GM12878 (cell line): ENCODE data around the gene APOBEC2. TPM values are rescaled to one million over a fixed set of nuclear protein-coding genes. Genes with fewer than 3 reads are reported as not detected.

Experiments
- BCL11A ChIP-seq: IDR thresholded peaks from 2 replicates; pipeline ENCODE4 v1.6.1; 2011; ENCODE audit warnings: low read depth, low read length
- BMI1 ChIP-seq: fragments of 450-650 bp; IDR thresholded peaks from 2 replicates; pipeline ENCODE4 v1.6.1; 2016; ENCODE audit warnings: mild to moderate bottlenecking, moderate library complexity, borderline replicate concordance
- DPF2 ChIP-seq: fragments of 450-650 bp; IDR thresholded peaks from 2 replicates; pipeline ENCODE4 v1.6.1; 2017; ENCODE audit warnings: mild to moderate bottlenecking
- ETV6 ChIP-seq, 2 experiments: fragments of 450-650 bp in 1 of 2; IDR thresholded peaks in 1 of 2; conservative IDR thresholded peaks in 1 of 2; 2 replicates each; pipeline ENCODE4 v1.6.1; 2014; ENCODE audit warnings: antibody characterized with exemption in 1 of 2, borderline replicate concordance in 1 of 2, low read depth in 1 of 2, mild to moderate bottlenecking in 1 of 2, moderate library complexity in 1 of 2
- HDAC6 ChIP-seq: fragments of 200-600 bp; sonication (generic); IDR thresholded peaks from one replicate; pipeline ENCODE4 v1.8.0; 2017; ENCODE audit warnings: antibody characterized with exemption; ENCODE audit not compliant: unreplicated experiment
- IRF5 ChIP-seq: fragments of 450-650 bp; IDR thresholded peaks from 2 replicates; pipeline ENCODE4 v1.6.1; 2017; ENCODE audit warnings: borderline replicate concordance
- KAT2A ChIP-seq: conservative IDR thresholded peaks from 2 replicates; pipeline ENCODE4 v1.6.1; 2011; ENCODE audit warnings: low read depth, low read length; ENCODE audit not compliant: control insufficient read depth
- MYB ChIP-seq: fragments of 150-350 bp; IDR thresholded peaks from 2 replicates; pipeline ENCODE4 v1.6.1; 2014; ENCODE audit warnings: mild to moderate bottlenecking, low read depth, low read length, borderline replicate concordance
- NFYA ChIP-seq: IDR thresholded peaks from 2 replicates; pipeline ENCODE4 v1.6.1; 2011; ENCODE audit warnings: low read depth, mild to moderate bottlenecking, low read length, improper control_type of control experiment, borderline replicate concordance
- NKRF ChIP-seq: fragments of 450-650 bp; conservative IDR thresholded peaks from 2 replicates; pipeline ENCODE4 v1.6.1; 2017; ENCODE audit warnings: mild to moderate bottlenecking, moderate library complexity
- NR2C1 ChIP-seq: fragments of 450-650 bp; IDR thresholded peaks from 2 replicates; pipeline ENCODE4 v1.6.1; 2017; ENCODE audit warnings: antibody characterized with exemption, mild to moderate bottlenecking, moderate library complexity
- PBX3 ChIP-seq: IDR thresholded peaks from 2 replicates; pipeline ENCODE4 v1.6.1; 2011; ENCODE audit warnings: mild to moderate bottlenecking, low read depth, low read length, moderate library complexity; ENCODE audit not compliant: insufficient replicate concordance
- PKNOX1 ChIP-seq: fragments of 450-650 bp; IDR thresholded peaks from 2 replicates; pipeline ENCODE4 v1.6.1; 2016; ENCODE audit warnings: mild to moderate bottlenecking
- RAD21 ChIP-seq: IDR thresholded peaks from 2 replicates; pipeline ENCODE4 v1.6.1; 2011; ENCODE audit warnings: mild to moderate bottlenecking, low read depth, low read length, moderate library complexity; ENCODE audit not compliant: insufficient read depth
- RCOR1 ChIP-seq: conservative IDR thresholded peaks from 2 replicates; pipeline ENCODE4 v1.6.1; 2012; ENCODE audit warnings: low read depth, low read length, improper control_type of control experiment
- RELA ChIP-seq: fragments of 450-650 bp; IDR thresholded peaks from 2 replicates; pipeline ENCODE4 v1.8.0; 2014; ENCODE audit warnings: borderline replicate concordance; ENCODE audit not compliant: partially characterized antibody
- SRF ChIP-seq, 2 experiments: IDR thresholded peaks; 2 replicates each; pipeline ENCODE4 v1.6.1; 2011; ENCODE audit warnings: low read depth in 2 of 2, low read length in 2 of 2, mild to moderate bottlenecking in 1 of 2, moderate library complexity in 1 of 2
- SUPT20H ChIP-seq: IDR thresholded peaks from 2 replicates; pipeline ENCODE4 v1.6.1; 2011; ENCODE audit warnings: low read depth, mild to moderate bottlenecking, low read length, moderate library complexity, borderline replicate concordance; ENCODE audit not compliant: control insufficient read depth
- YBX1 ChIP-seq: fragments of 450-650 bp; IDR thresholded peaks from 2 replicates; pipeline ENCODE4 v1.6.1; 2016; ENCODE audit warnings: antibody characterized with exemption
- ZBTB4 ChIP-seq: fragments of 450-650 bp; formaldehyde crosslinking; IDR thresholded peaks from 2 replicates; pipeline ENCODE4 v1.4.0; 2022; ENCODE audit warnings: mild to moderate bottlenecking, moderate library complexity
- ZZZ3 ChIP-seq: IDR thresholded peaks from 2 replicates; pipeline ENCODE4 v1.6.1; 2011; ENCODE audit warnings: low read depth; ENCODE audit not compliant: control insufficient read depth, insufficient read length
- polyA plus RNA-seq, 11 experiments: library from polyadenylated mRNA; depleted of rRNA in 4 of 11; unstranded in 6 of 11; stranded (reverse) in 5 of 11; fragments of >200 nt; fragmentation: Nextera tagmentation in 4 of 11; fragmentation: Illumina TruSeq in 1 of 11; extraction: Ambion mirVana in 4 of 11; extraction: Trizol in 1 of 11; gene quantifications; 1 replicate in 1 of 11; 2 replicates in 10 of 11; pipeline versions ENCODE4 v1.2.1 to v1.2.3, GENCODE V29; 2011 to 2016; ENCODE audit warnings: inconsistent platforms in 2 of 11, missing spikeins in 2 of 11, low read depth in 1 of 11
- total RNA-seq, 4 experiments: library from RNA; depleted of rRNA in 3 of 4; stranded (reverse); fragments of >200 nt in 3 of 4; fragmentation: Illumina TruSeq in 1 of 4; extraction: Trizol in 1 of 4; gene quantifications; 2 replicates each; pipeline versions ENCODE4 v1.2.1 to v1.2.3, GENCODE V29; 2013 to 2021

APOBEC2 gene
- total and polyA plus RNA-seq, 10 of the 15 experiments (the other 5 are each of a cell fraction or from before 2014, with no cell fraction given), result 0.11 to 1.4 (median 0.87) TPM; not detected in 6

GRCh38 chr6:41073968-41074691 lies 21.1 kb downstream of the APOBEC2 start (continued):
- TF ChIP-seq IRF5 (no peak), HDAC6 (no peak), SUPT20H (no peak), NFYA (no peak), YBX1 (no peak), PBX3 (no peak), ZBTB4 (CRISPR knock-in tag) (no peak), NR2C1 (no peak), ETV6 (conservative IDR thresholded peaks at IDR 0.05 in 1 of 2, IDR thresholded peaks at IDR 0.05 in 1 of 2; ENCODE audit: borderline replicate concordance in 1 of 2, low read depth in 1 of 2) (no peak), BMI1 (peak; percentile 63; the same call in 1 of the 2 replicates), ZZZ3 (no peak), NKRF (no peak), BCL11A (no peak), RELA (no peak), MYB (no peak), RAD21 (no peak), KAT2A (no peak), DPF2 (no peak), SRF (IDR thresholded peaks at IDR 0.05; ENCODE audit: low read depth in 2 of 2, low read length in 2 of 2) (no peak), RCOR1 (0 out of 2 replicates have a peak, but pooled peaks have one; percentile 52), PKNOX1 (no peak)
